IMR-90 (cell line): Measurements from ENCODE around the gene MGAT4A. TPM values are rescaled to one million over a fixed set of nuclear protein-coding genes. Genes with fewer than 3 reads are reported as not detected.

Source experiments
- ATAC-seq: fragments of 200-7000 bp; cut with Tn5 transposase; 2 replicates; pipeline ENCODE4 v1.9.1; 2020; ENCODE audit warnings: low read depth, mild to moderate bottlenecking, moderate library complexity
- BruUV-seq: library from RNA; stranded (reverse); fragments of 400-500 nt; replicated peaks from 2 replicates; lab custom pipeline; 2021; lab: Mats Ljungman, UMichigan
- CTCF ChIA-PET: fragments of 300-600 bp; formaldehyde crosslinking; extraction: SDS; loops from one replicate; lab custom pipeline; 2021; ENCODE audit warnings: antibody characterized with exemption; lab: Yijun Ruan, JAX
- POLR2A ChIA-PET: fragments of 300-600 bp; sonication (Branson Sonifier 250); formaldehyde crosslinking; loops from one replicate; lab custom pipeline; 2022; ENCODE audit warnings: antibody characterized with exemption; ENCODE audit not compliant: unreplicated experiment; lab: Charles Lee
- DNase-seq: peaks from one replicate; pipeline ENCODE4 v3.0.0; 2013
- H2AFZ ChIP-seq: replicated peaks from 2 replicates; pipeline ENCODE3; 2013; ENCODE audit warnings: low read length, mild to moderate bottlenecking; ENCODE audit not compliant: poor library complexity
- H2AK5ac ChIP-seq: 2 replicates; pipeline ENCODE4 v1.6.1; 2013; ENCODE audit warnings: low read depth, low read length, inconsistent platforms
- H2AK9ac ChIP-seq: replicated peaks from 2 replicates; pipeline ENCODE3; 2013; ENCODE audit warnings: mild to moderate bottlenecking, low read depth, low read length, moderate library complexity; ENCODE audit not compliant: poor library complexity
- H2BK120ac ChIP-seq: 2 replicates; pipeline ENCODE4 v1.6.1; 2013; ENCODE audit warnings: low read depth, low read length, inconsistent platforms
- H2BK15ac ChIP-seq: 3 replicates; pipeline ENCODE4 v1.6.1; 2013; ENCODE audit warnings: low read depth, low read length, inconsistent platforms
- H2BK20ac ChIP-seq: 2 replicates; pipeline ENCODE4 v1.6.1; 2013; ENCODE audit warnings: low read depth, mild to moderate bottlenecking, inconsistent platforms, low read length, moderate library complexity
- H2BK5ac ChIP-seq: 2 replicates; pipeline ENCODE4 v1.6.1; 2013; ENCODE audit warnings: mild to moderate bottlenecking, low read depth, low read length, inconsistent platforms; ENCODE audit not compliant: poor library complexity, severe bottlenecking
- H3K14ac ChIP-seq: replicated peaks from 2 replicates; pipeline ENCODE4 v1.6.1; 2013; ENCODE audit warnings: low read depth, low read length, inconsistent platforms
- H3K18ac ChIP-seq: 2 replicates; pipeline ENCODE4 v1.6.1; 2013; ENCODE audit warnings: low read depth, low read length, control low read depth
- H3K23ac ChIP-seq: 2 replicates; pipeline ENCODE4 v1.6.1; 2013; ENCODE audit warnings: low read depth, low read length, inconsistent platforms
- H3K27ac ChIP-seq: 2 replicates; pipeline ENCODE4 v1.5.1; 2013; ENCODE audit warnings: mild to moderate bottlenecking, control low read depth, low read length; ENCODE audit not compliant: insufficient read depth
- H3K27me3 ChIP-seq: 2 replicates; pipeline ENCODE4 v1.6.1; 2013; ENCODE audit warnings: low read length; ENCODE audit not compliant: control insufficient read depth, insufficient read depth
- H3K36me3 ChIP-seq: 2 replicates; pipeline ENCODE4 v1.6.1; 2013; ENCODE audit warnings: low read length, mixed read lengths; ENCODE audit not compliant: control insufficient read depth, insufficient read depth
- H3K4ac ChIP-seq: 2 replicates; pipeline ENCODE4 v1.6.1; 2013; ENCODE audit warnings: low read depth, low read length, inconsistent platforms
- H3K4me1 ChIP-seq: 2 replicates; pipeline ENCODE4 v1.6.1; 2013; ENCODE audit warnings: low read length, mixed read lengths; ENCODE audit not compliant: control insufficient read depth, insufficient read depth
- H3K4me2 ChIP-seq: 2 replicates; pipeline ENCODE4 v1.6.1; 2013; ENCODE audit warnings: low read depth, mild to moderate bottlenecking, control low read depth, low read length, moderate library complexity
- H3K4me3 ChIP-seq: 2 replicates; pipeline ENCODE4 v1.5.1; 2013; ENCODE audit warnings: low read depth, mild to moderate bottlenecking, control low read depth, low read length, moderate library complexity; ENCODE audit not compliant: insufficient read depth
- H3K56ac ChIP-seq: 2 replicates; pipeline ENCODE4 v1.6.1; 2013; ENCODE audit warnings: low read length, inconsistent platforms; ENCODE audit not compliant: insufficient read depth; ENCODE audit errors: extremely low read depth
- H3K79me1 ChIP-seq, 2 experiments: 2 replicates each; pipeline ENCODE4 v1.6.1; 2013; ENCODE audit warnings: low read length in 2 of 2, inconsistent platforms in 1 of 2, low read depth in 1 of 2
- H3K9ac ChIP-seq: 2 replicates; pipeline ENCODE4 v1.6.1; 2013; ENCODE audit warnings: low read depth, low read length, control low read depth
- H3K9me1 ChIP-seq: 2 replicates; pipeline ENCODE4 v1.6.1; 2013; ENCODE audit warnings: low read length, inconsistent platforms; ENCODE audit not compliant: insufficient read depth
- H3K9me3 ChIP-seq: 2 replicates; pipeline ENCODE4 v1.6.1; 2013; ENCODE audit warnings: low read length; ENCODE audit not compliant: control insufficient read depth, insufficient read depth
- H4K20me1 ChIP-seq: 2 replicates; pipeline ENCODE4 v1.6.1; 2013; ENCODE audit warnings: low read length, inconsistent platforms; ENCODE audit not compliant: insufficient read depth
- H4K5ac ChIP-seq: 2 replicates; pipeline ENCODE4 v1.6.1; 2013; ENCODE audit warnings: mild to moderate bottlenecking, low read depth, low read length, control low read depth
- H4K8ac ChIP-seq, 2 experiments: 2 replicates each; pipeline ENCODE4 v1.6.1; 2013; ENCODE audit warnings: low read depth in 2 of 2, low read length in 2 of 2, control low read depth in 1 of 2, inconsistent platforms in 1 of 2
- H4K91ac ChIP-seq: 2 replicates; pipeline ENCODE4 v1.6.1; 2013; ENCODE audit warnings: low read depth, low read length, inconsistent platforms; ENCODE audit not compliant: insufficient read depth
- BHLHE40 ChIP-seq: fragments of 150-350 bp; IDR thresholded peaks from 2 replicates; pipeline ENCODE4 v1.6.1; 2016; ENCODE audit warnings: mild to moderate bottlenecking, low read depth, low read length
- CHD1 ChIP-seq: IDR thresholded peaks from 2 replicates; pipeline ENCODE4 v1.6.1; 2012; ENCODE audit warnings: low read depth, low read length, improper control_type of control experiment
- FOS ChIP-seq: fragments of 150-350 bp; IDR thresholded peaks from 2 replicates; pipeline ENCODE4 v1.6.1; 2016; ENCODE audit warnings: low read depth, low read length
- MAZ ChIP-seq: IDR thresholded peaks from 2 replicates; pipeline ENCODE4 v1.6.1; 2012; ENCODE audit warnings: low read depth, mild to moderate bottlenecking, low read length, improper control_type of control experiment, moderate library complexity, borderline replicate concordance
- MXI1 ChIP-seq: IDR thresholded peaks from 2 replicates; pipeline ENCODE4 v1.6.1; 2012; ENCODE audit warnings: low read depth, mild to moderate bottlenecking, low read length, moderate library complexity, borderline replicate concordance
- NFE2L2 ChIP-seq: fragments of 150-350 bp; IDR thresholded peaks from 2 replicates; pipeline ENCODE4 v1.6.1; 2016; ENCODE audit warnings: low read depth, mild to moderate bottlenecking, low read length
- RAD21 ChIP-seq: IDR thresholded peaks from 2 replicates; pipeline ENCODE4 v1.6.1; 2012; ENCODE audit warnings: low read length, improper control_type of control experiment
- RCOR1 ChIP-seq: IDR thresholded peaks from 2 replicates; pipeline ENCODE4 v1.6.1; 2012; ENCODE audit warnings: mild to moderate bottlenecking, low read length, improper control_type of control experiment; ENCODE audit not compliant: insufficient replicate concordance
- RFX5 ChIP-seq: IDR thresholded peaks from 2 replicates; pipeline ENCODE4 v1.8.0; 2012; ENCODE audit warnings: low read depth, mild to moderate bottlenecking, low read length, moderate library complexity
- USF2 ChIP-seq: fragments of 150-350 bp; IDR thresholded peaks from 2 replicates; pipeline ENCODE4 v1.6.1; 2017; ENCODE audit warnings: mild to moderate bottlenecking, antibody characterized with exemption, low read length, low read depth
- WGBS, 2 experiments: methylation state at CpG; one replicate each; pipeline versions ENCODE4 v1.1.5 to v1.1.7; 2013; ENCODE audit warnings: missing lambda C conversion rate in 2 of 2; ENCODE audit not compliant: insufficient read length in 1 of 2; ENCODE audit errors: extremely low coverage in 2 of 2; 5-methylcytosine and 5-hydroxymethylcytosine counted together
- dilution Hi-C: fragments of 300-500 bp; cut with HindIII; formaldehyde crosslinking; loops from one replicate; pipeline ENCODE4 v1.14.3; 2018; ENCODE audit warnings: low sequenced_read_pairs; ENCODE audit not compliant: unreplicated experiment
- in situ Hi-C: fragments of 300-500 bp; cut with MboI; formaldehyde crosslinking; loops from 3 replicates; pipeline ENCODE4 v1.14.3; 2019; ENCODE audit warnings: low sequenced_read_pairs, inconsistent platforms, mixed read lengths
- intact Hi-C: fragments of 100-400 bp; cut with micrococcal nuclease; formaldehyde crosslinking; loops from 2 replicates; pipeline ENCODE4 v1.10.0; 2022
- polyA plus RNA-seq, 3 experiments: library from polyadenylated mRNA; depleted of rRNA; stranded (reverse); fragments of >200 nt; gene quantifications; 2 replicates each; pipeline ENCODE4 v1.2.3, GENCODE V29; 2012; ENCODE audit warnings: low replicate concordance in 1 of 3
- total RNA-seq: library from RNA; depleted of rRNA; stranded (reverse); fragments of >200 nt; gene quantifications from 2 replicates; pipeline ENCODE4 v1.2.3, GENCODE V29; 2012

The MGAT4A gene
- total and polyA plus RNA-seq, 2 of the 4 experiments (the other 2 are of a cell fraction), result under 0.01 TPM; not detected in 1

- H3K4me1 ChIP-seq, result no peaks in the 10 kb centered on the region
- H2BK20ac ChIP-seq, result no peak overlapping the region
- H2AK9ac ChIP-seq, result no peak overlapping the region
- no peak overlapping the region for H2BK120ac ChIP-seq
- H3K79me1 ChIP-seq, result no peaks in the 10 kb centered on the region
- H4K5ac ChIP-seq, result no peak overlapping the region
- H3K56ac ChIP-seq, result no peak overlapping the region
- in situ Hi-C loops, result no loop called here
- H2BK5ac ChIP-seq, result no peak overlapping the region
- no peak overlapping the region for H4K91ac ChIP-seq
- H3K27ac ChIP-seq, result no peak overlapping the region
- H3K4me3 ChIP-seq, result no peak overlapping the region
- POLR2A ChIA-PET, result no interaction called here
- no peaks in the 10 kb centered on the region for H3K36me3 ChIP-seq
- H2AFZ ChIP-seq, result peak overlapping the region; percentile 23
- H3K27me3 ChIP-seq, result peaks cover 17% of the 10 kb centered on the region
- BruUV-seq, result no TSS peak
- H3K9ac ChIP-seq, result no peak overlapping the region
- H3K9me3 ChIP-seq, result no peaks in the 10 kb centered on the region
- ATAC-seq (no peak), DNase-seq (no peak)
- 14% methylated on average over 7 of the region's 20 CpGs; no CpG with 5 or more reads in 1 of the 2 experiments for WGBS, 2 experiments
- intact Hi-C loops, result no loop called here
- TF ChIP-seq MXI1 (no peak), BHLHE40 (no peak), CHD1 (no peak), RCOR1 (no peak), USF2 (no peak), FOS (no peak), MAZ (no peak), RFX5 (no peak), RAD21 (no peak), NFE2L2 (no peak)
- H2AK5ac ChIP-seq, result no peak overlapping the region
- no peak overlapping the region for H3K14ac ChIP-seq
- no peak overlapping the region for H2BK15ac ChIP-seq
- dilution Hi-C loops, result no loop called here
- H3K18ac ChIP-seq, result no peak overlapping the region
- H3K23ac ChIP-seq, result no peak overlapping the region
- no peaks in the 10 kb centered on the region for H4K20me1 ChIP-seq
- CTCF ChIA-PET, result no interaction called here
- no peak overlapping the region for H3K4ac ChIP-seq
- no peak overlapping the region for H3K4me2 ChIP-seq
- no peaks in the 10 kb centered on the region for H3K9me1 ChIP-seq
- H4K8ac ChIP-seq, result no peak overlapping the region
Measured at GRCh38 chr2:98775146-98775986, 44.4 kb upstream of the MGAT4A start.
